ENCODE results near the gene PSMD8. TPM values are rescaled to one million over a fixed set of nuclear protein-coding genes. Genes with fewer than 3 reads are reported as not detected.

Gene PSMD8
- total RNA-seq, 1 experiment from 2014 or later: 222 TPM

- H2AFZ ChIP-seq: no peak overlapping the region
- no peak for DNase-seq
- no peak overlapping the region for H3K4me3 ChIP-seq
- BruUV-seq (replicated peaks): no TSS peak
- intact Hi-C loops (cut with micrococcal nuclease; ENCODE audit: unreplicated experiment): no loop called here
- peaks cover 11% of the 10 kb centered on the region; the same call in 1 of the 2 replicates for H3F3A ChIP-seq (ENCODE audit: insufficient read depth, low read depth)
- H3K4me2 ChIP-seq: no peak overlapping the region
- H3K9me2 ChIP-seq (ENCODE audit: insufficient read depth): no peaks in the 10 kb centered on the region
- H3K27me3 ChIP-seq (ENCODE audit: insufficient read depth, low read depth): no peaks in the 10 kb centered on the region
- H3K9me3 ChIP-seq (ENCODE audit: insufficient read depth, low read depth): no peaks in the 10 kb centered on the region
- H3K27ac ChIP-seq: no peak overlapping the region
- ChIA-PET CTCF (no interaction called here), POLR2A (ENCODE audit: unreplicated experiment) (no interaction called here)
- TF ChIP-seq CTCF (conservative IDR thresholded peaks at IDR 0.05): no peak
- no peak for TF ChIP-seq EZH2 (IDR thresholded peaks at IDR 0.05; ENCODE audit: low read depth)
- H3K79me2 ChIP-seq (ENCODE audit: low read depth): no peaks in the 10 kb centered on the region
- peaks cover 5% of the 10 kb centered on the region for H3K4me1 ChIP-seq (replicated peaks; ENCODE audit: insufficient read depth)
- no peaks in the 10 kb centered on the region for H3K36me3 ChIP-seq (ENCODE audit: low read depth)
- 0 out of 2 replicates have a peak, but pooled peaks cover 3% of the 10 kb centered on the region for H4K20me1 ChIP-seq (ENCODE audit: insufficient read depth)
These were observed 33.4 kb upstream of the PSMD8 start for GRCh38 chr19:38340927-38341326.

- Histone ChIP-seq H3K9me3 (ENCODE audit: insufficient read depth, low read depth) (no peaks in the 10 kb centered on the region), H3K4me2 (no peak overlapping the region), H4K20me1 (ENCODE audit: insufficient read depth) (no peaks in the 10 kb centered on the region), H3K36me3 (ENCODE audit: low read depth) (no peaks in the 10 kb centered on the region), H3F3A (ENCODE audit: insufficient read depth, low read depth) (no peaks in the 10 kb centered on the region), H3K27me3 (ENCODE audit: insufficient read depth, low read depth) (no peaks in the 10 kb centered on the region), H3K9me2 (ENCODE audit: insufficient read depth) (no peaks in the 10 kb centered on the region), H3K4me3 (no peak overlapping the region), H2AFZ (no peak overlapping the region), H3K27ac (no peak overlapping the region), H3K79me2 (ENCODE audit: low read depth) (no peaks in the 10 kb centered on the region), H3K4me1 (replicated peaks; ENCODE audit: insufficient read depth) (no peaks in the 10 kb centered on the region)
- DNase-seq: no peak
- intact Hi-C loops (cut with micrococcal nuclease; ENCODE audit: unreplicated experiment): no loop called here
- BruUV-seq (replicated peaks): no TSS peak
- POLR2A ChIA-PET (ENCODE audit: unreplicated experiment): interaction anchor here (0.7 to 1.0 kb wide), 2 partner anchors 28 to 451 kb away, joined by 3 to 6 read pairs; partner anchors contain the start of gene PSMD8
- CTCF ChIA-PET: interaction anchor here (0.7 kb wide), 1 partner anchor 645 kb away, joined by 8 read pairs; no protein-coding TSS in a partner anchor
- TF ChIP-seq CTCF (conservative IDR thresholded peaks at IDR 0.05) (no peak), EZH2 (IDR thresholded peaks at IDR 0.05; ENCODE audit: low read depth) (no peak)
These were observed 27.5 kb upstream of the PSMD8 start for GRCh38 chr19:38346837-38347236.

- H3F3A ChIP-seq (ENCODE audit: insufficient read depth, low read depth): no peaks in the 10 kb centered on the region
- no peak for TF ChIP-seq CTCF (conservative IDR thresholded peaks at IDR 0.05)
- TF ChIP-seq EZH2 (IDR thresholded peaks at IDR 0.05; ENCODE audit: low read depth): no peak
- H3K4me3 ChIP-seq: no peak overlapping the region
- no peaks in the 10 kb centered on the region for H3K36me3 ChIP-seq (ENCODE audit: low read depth)
- no peaks in the 10 kb centered on the region for H3K27me3 ChIP-seq (ENCODE audit: insufficient read depth, low read depth)
- H3K4me2 ChIP-seq: no peak overlapping the region
- H2AFZ ChIP-seq: no peak overlapping the region
- H3K4me1 ChIP-seq (replicated peaks; ENCODE audit: insufficient read depth): no peaks in the 10 kb centered on the region
- no peak overlapping the region for H3K27ac ChIP-seq
- no peaks in the 10 kb centered on the region for H3K9me2 ChIP-seq (ENCODE audit: insufficient read depth)
- H4K20me1 ChIP-seq (ENCODE audit: insufficient read depth): no peaks in the 10 kb centered on the region
- H3K79me2 ChIP-seq (ENCODE audit: low read depth): no peaks in the 10 kb centered on the region
- no peak for DNase-seq
- POLR2A ChIA-PET (ENCODE audit: unreplicated experiment): no interaction called here
- intact Hi-C loops (cut with micrococcal nuclease; ENCODE audit: unreplicated experiment): no loop called here
- no TSS peak for BruUV-seq (replicated peaks)
- no peaks in the 10 kb centered on the region for H3K9me3 ChIP-seq (ENCODE audit: insufficient read depth, low read depth)
- CTCF ChIA-PET: no interaction called here
These were observed 23.5 kb upstream of the PSMD8 start for GRCh38 chr19:38350883-38351282.
